GM18868 (cell line): ENCODE results near the gene CLCF1.
"Not testable (repeated sequence)": the region's sequence is repeated elsewhere in the genome, so short reads cannot be mapped to it uniquely, and the experiment has no call there.

Source experiments
- ATAC-seq: cut with Tn5 transposase; IDR thresholded peaks from one replicate; pipeline ENCODE4 v1.9.1; 2021; ENCODE audit warnings: mild to moderate bottlenecking, moderate library complexity; ENCODE audit not compliant: unreplicated experiment

CLCF1 gene

DNA sequence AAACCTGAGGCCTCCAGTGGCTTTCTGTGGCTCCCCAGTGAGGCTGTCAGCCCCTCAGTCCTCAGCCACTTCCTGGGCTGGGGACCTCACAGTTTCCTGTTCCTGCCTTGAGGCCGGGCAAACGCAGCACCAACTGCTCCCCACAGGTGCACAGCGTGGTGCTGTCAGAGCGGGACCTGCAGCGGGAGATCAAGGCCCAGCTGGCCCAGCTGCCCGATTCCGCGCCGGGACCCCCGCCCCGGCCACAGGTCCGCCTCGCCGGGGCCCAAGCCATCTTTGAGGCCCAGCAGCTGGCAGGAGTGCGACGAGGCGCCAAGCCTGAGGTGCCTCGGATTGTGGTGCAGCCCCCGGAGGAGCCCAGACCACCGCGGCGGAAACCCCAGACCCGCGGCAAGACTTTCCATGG is 35.9 kb upstream of the CLCF1 start:
- ATAC-seq = peak; percentile 53

GRCh38 chr11:67408437-67409200 is 35.2 kb upstream of the CLCF1 start:
- no peak for ATAC-seq

GRCh38 chr11:67407688-67408163 is 34.3 kb upstream of the CLCF1 start:
- no peak for ATAC-seq

DNA sequence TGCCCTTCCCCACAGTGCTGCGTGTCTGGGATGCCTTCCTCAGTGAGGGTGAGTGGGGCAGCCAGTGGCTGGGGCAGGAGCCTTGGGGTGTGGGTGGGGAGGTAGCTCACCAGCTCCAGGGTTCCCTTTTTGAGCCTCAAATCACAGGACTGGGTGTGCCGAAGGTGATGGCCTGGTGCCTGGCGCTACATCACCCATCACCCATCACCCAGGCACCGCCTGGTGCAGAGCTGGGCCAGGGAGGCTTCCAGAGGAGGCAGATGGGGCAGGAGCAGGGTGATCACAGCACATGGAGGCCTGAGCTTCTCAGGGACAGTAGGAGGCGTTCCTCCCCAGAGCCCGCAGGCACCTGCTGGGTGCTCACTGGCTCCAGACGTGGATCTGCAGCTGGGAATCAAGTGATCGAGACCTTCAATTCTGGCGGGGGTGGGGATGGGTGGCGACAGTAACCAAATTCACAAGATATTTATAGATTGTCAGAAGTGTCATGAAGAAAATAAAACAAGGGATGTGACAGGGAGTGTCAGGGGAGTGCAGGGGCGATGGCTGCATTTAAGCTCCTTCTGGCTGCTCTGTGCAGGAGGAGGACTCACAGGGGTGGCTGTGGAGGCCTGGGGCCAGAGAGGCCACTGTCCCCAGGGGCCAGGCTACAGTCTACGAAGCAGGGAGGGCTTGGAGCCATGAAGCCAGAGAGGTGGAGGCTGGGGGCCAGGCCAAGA is 33.7 kb upstream of the CLCF1 start:
- no peak for ATAC-seq

GRCh38 chr11:67406420-67406968 is 33.1 kb upstream of the CLCF1 start:
- no peak for ATAC-seq

DNA sequence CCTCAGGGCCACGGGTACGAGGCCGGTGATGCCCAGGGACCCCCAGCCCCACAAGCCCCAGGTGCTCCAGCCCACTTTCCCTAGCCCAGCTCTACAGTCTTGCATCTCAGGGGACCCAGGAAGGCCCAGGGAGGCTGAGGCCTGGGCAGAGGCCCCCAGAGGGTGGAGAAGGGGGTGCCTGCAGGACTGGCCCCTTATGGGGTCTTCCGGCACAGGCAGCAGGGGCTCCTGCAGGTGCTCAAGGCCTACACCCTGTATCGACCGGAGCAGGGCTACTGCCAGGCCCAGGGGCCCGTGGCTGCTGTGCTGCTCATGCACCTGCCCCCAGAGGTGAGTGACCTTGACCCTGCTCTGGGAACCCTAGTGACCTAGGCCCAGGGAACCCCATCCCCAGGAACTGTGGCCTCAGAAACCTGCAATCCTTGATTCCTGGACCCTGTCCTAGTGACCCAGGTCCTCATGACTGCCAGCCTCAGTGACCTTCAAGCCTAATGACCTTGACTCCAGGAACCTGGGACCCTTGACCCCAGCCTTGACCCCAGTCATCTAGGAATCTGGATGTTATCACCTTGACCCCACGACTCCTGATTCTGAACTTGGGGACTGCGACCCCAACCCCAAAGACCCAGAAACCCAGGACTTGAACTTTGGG is 32.4 kb upstream of the CLCF1 start:
- no peak for ATAC-seq

DNA sequence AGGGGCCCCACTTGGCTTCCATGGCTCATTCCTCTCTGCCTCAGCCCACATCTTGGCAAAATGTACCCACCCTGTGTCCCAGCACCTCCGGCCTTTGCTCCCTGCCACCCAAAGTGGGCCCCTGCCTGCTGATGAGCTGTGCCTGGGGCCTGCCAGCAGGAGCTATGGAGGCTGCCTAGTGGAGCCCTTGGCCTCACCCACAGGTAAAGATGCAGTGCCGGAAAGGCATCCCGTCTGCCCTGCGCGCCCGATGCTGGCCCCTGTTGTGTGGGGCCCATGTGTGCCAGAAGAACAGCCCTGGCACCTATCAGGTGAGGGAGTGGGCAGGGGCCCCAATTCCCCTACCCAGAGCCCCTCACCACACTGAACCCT is 31.8 kb upstream of the CLCF1 start:
- ATAC-seq = no peak

- no peak for ATAC-seq
These were observed 31.3 kb upstream of the CLCF1 start for GRCh38 chr11:67404515-67405195.

DNA sequence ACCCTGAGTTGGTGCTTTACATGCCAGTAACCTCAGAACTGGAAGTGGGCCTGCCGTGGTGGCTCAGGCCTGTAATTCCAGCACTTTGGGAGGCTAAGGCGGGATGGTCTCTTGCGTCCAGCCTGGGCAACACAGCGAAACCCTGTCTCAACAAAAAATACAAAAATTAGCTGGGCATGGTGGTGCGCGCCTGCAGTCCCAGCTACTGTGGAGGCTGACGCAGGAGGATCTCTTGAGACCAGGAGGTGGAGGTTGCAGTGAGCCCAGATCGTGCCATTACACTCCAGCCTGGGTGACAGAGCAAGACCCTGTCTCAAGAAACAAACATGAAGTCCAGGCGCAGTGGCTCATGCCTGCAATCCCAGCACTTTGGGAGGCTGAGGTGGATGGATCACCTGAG is 29.7 kb upstream of the CLCF1 start:
- ATAC-seq = not testable (repeated sequence)

DNA sequence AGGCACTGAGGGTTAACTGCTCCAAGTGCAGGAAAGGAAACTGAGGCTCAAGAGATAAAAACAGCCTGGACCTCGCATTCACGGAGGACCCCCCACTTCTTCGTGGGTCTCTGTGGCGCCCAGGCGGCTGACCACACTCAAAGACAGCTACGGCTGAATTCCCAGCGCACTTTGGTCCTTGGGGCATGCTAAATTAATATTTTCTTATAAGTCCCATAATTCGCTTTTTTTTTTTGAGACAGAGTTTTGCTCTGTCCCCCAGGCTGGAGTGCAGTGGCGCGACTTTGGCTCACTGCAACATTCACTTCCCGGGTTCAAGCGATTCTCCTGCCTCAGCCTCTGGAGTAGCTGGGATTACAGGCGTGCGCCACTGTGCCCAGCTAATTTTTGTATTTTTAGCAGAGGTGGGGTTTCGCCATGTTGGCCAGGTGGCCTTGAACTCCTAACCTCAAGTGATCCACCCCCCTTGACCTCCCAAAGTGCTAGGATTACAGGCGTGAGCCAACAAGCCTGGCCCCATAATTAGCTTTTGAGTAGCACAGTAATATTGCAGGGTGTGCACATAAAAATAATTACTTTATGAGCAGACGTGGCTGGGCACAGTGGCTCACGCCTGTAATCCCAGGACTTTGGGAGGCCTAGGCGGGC is 28.9 kb upstream of the CLCF1 start:
- not testable (repeated sequence) for ATAC-seq

GRCh38 chr11:67401495-67402191 is 28.2 kb upstream of the CLCF1 start, which contains the start of gene PPP1CA:
Gene PPP1CA, minus strand, starts transcription at chr11:67401858. Its CDS starts 76 bp downstream, at chr11:67401782.
- ATAC-seq = peak; percentile 58

DNA sequence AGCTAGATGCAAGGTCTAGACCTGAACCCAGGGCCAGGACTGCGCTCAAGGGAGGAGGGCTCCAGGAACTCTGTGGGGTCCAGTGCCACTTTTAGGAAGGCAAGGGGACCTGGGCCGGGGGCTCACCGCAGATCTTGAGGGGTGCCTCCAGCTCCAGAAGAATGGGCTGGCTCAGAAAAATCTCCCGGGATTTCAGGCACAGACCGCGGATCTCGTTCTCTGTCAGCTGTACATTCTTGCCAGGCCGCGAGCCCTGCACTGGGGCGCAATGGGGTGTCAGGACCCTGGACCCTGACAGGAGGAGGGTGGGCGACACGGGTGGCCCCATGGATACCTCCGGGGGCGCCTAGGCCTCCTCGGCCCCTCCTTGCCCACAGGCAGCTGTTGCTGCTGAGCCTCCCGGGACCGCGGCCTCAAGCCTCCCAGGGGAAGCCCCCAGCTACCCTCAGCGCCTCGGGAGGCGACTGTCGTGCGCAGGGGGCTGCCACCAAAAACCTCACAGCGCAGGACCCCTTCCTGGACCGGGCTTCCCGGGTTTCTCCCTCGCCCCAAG is 27.6 kb upstream of the CLCF1 start:
- no peak for ATAC-seq

DNA sequence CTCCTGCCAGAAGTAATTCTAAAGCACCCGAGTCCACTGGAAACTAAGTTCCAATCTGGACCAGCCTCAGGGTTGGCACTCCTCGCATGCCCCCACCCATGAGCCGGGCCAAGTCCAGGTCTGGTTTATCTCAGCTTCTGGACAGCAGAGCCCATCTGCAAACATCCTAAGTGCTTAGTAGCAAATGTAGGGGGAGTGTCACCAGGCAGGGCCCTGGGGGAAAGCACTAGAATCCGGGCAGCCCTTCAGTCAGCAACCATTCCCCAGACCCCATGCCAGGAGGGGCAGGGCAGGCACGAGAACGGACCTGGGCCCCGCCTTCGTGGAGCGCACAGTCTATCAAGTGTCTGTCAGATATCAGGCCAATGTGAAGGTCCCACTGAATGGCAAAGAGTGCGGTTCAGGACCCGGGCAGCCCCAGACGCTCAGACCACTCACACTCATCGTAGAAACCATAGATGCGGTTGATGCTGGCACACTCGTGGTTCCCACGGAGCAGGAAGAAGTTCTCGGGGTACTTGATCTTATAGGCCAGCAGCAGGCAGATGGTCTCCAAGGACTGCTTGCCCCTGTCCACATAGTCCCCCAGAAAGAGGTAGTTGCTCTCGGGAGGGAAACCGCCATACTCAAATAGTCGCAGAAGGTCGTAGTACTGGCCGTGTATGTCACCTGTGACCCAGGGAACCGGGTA is 27.0 kb upstream of the CLCF1 start:
- ATAC-seq = no peak

- no peak for ATAC-seq
These were observed 25.5 kb upstream of the CLCF1 start for GRCh38 chr11:67398661-67399563.

DNA sequence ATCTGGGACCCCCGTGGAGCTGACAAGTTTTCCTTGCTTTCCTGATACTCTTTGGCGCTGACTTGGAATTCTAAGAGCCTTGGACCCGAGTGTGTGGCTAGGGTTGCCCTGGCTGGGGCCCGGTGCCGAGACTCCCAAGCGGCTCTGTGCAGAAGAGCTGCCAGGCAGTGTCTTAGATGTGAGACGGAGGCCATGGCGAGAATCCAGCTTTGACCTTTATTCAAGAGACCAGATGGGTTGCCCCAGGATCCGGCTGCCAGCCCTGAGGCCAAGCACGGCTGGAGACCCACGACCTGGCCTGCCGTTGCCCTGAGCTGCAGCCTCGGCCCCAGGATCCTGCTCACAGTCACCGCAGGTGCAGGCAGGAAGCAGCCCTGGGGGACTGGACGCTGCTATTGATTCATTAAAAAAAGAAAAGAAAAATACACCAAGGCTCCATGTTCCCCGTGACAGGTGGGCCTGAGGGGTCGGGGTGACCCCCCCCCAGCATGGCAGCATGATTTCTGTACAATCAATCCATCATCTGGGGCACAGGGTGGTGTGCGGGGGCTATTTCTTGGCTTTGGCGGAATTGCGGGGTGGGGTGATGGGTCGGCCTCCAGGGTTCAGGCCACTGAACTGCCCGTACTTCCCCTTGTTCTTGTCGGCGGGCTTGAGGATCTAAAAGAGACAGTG is 24.7 kb upstream of the CLCF1 start:
- ATAC-seq = no peak

DNA sequence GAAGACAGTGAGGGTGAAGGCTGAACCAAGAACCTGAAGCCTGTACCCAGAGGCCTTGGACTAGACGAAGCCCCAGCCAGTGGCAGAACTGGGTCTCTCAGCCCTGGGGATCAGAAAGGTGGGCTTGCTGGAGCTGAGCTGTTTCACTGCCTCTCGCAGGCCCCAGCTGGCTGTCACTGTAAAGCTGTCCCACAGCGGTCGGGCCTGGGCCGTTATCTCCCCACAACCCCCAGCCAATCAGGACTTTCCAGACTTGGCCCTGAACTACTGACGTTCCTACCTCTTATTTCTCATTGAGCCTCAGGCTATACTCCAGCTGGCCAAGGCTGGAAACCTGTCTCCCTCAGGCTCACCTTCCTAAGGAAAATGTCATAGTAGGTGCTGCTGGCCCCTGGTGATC is 24.1 kb upstream of the CLCF1 start:
- ATAC-seq = no peak
